ENCODE data around the gene TAX1BP1.

DNA sequence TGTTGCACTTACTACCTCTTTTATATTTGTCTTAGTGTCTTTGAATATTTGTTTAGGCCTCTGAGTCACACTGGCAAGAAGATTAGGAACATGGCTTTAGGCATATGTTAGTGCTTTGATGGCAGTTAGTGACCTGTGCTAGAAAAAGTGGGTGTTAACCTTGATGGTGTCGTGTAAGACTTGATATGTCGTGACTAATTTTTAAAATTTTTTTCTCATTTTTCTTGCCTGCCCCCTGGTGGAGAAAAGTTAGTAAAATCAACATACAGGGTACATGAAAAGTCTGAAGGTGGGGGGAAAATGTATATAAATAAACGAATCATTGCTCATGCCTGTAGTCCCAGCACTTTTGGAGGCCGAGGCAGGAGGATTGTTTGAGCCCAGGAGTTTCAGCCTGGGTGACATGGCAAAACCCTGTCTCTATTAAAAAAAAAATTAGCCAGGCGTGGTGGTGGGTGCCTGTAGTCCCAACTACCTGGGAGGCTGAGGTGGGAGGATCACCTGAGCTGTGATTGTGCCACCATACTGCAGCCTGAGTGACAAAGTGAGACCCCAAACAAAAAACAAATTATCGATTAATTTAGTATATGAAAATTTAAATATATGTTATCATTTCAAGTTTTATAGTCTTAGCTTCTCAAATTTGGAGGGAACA is 44.6 kb downstream of the TAX1BP1 start:
- peak in 2 of 3 experiments; percentile 40 to 48 for TF ChIP-seq CTCF (optimal IDR thresholded peaks at IDR 0.05 in 1 of 3, IDR thresholded peaks at IDR 0.05 in 1 of 3, conservative IDR thresholded peaks at IDR 0.05 in 1 of 3; ENCODE audit: extremely low read depth in 1 of 3, insufficient read depth in 2 of 3, low read length in 3 of 3)
- no peak for TF ChIP-seq EZH2 (IDR thresholded peaks at IDR 0.05; ENCODE audit: low read length)
